ENCODE data around the gene COL20A1.

DNA sequence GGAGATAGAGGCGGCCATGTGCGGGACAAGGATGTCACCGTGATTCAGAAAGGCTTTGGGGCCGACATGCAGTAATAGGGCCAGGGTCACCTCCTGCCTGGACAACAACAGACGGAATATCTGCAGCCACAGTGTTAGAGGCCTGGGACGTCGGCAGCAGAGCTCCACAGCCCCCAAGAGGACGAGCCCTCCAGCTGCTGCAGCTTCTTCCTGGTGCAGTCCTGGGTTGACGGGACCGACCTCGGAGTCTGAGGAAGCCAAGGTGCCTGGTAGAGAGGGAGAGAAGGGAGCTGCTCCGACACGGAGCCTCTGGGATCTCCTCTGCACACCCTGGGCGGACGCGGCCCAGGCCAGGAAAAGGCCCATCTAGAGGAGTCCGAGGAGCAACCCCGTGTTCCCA lies 91.3 kb downstream of the COL20A1 start:
- TF ChIP-seq, protein P1, sequence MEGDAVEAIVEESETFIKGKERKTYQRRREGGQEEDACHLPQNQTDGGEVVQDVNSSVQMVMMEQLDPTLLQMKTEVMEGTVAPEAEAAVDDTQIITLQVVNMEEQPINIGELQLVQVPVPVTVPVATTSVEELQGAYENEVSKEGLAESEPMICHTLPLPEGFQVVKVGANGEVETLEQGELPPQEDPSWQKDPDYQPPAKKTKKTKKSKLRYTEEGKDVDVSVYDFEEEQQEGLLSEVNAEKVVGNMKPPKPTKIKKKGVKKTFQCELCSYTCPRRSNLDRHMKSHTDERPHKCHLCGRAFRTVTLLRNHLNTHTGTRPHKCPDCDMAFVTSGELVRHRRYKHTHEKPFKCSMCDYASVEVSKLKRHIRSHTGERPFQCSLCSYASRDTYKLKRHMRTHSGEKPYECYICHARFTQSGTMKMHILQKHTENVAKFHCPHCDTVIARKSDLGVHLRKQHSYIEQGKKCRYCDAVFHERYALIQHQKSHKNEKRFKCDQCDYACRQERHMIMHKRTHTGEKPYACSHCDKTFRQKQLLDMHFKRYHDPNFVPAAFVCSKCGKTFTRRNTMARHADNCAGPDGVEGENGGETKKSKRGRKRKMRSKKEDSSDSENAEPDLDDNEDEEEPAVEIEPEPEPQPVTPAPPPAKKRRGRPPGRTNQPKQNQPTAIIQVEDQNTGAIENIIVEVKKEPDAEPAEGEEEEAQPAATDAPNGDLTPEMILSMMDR (IDR thresholded peaks at IDR 0.05; ENCODE audit: insufficient read depth, low read depth, low read length), result no peak
- no peak for TF ChIP-seq EZH2 (IDR thresholded peaks at IDR 0.05; ENCODE audit: insufficient read depth, low read length)
